ENCODE data around the gene TM9SF1. TPM values are rescaled to one million over a fixed set of nuclear protein-coding genes. Genes with fewer than 3 reads are reported as not detected.

Gene TM9SF1
- total and polyA plus RNA-seq, 2 of the 4 experiments (the other 2 are of a cell fraction): 40.4 to 65.6 TPM

DNA sequence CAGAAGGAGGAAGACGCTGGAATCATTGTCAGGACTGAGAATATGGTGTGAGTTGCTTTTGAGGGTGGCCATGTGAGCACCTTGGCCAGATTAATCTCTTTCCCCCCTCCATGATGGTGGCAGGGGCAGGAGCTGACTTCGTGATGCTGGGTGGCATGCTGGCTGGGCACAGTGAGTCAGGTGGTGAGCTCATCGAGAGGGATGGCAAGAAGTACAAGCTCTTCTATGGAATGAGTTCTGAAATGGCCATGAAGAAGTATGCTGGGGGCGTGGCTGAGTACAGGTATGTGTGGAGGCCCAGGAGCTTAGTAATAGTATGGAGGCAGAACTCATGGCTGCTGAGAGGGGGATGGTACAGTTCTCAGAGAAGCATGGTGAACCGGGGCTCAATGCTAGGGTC, 42.9 kb upstream of the TM9SF1 start:
- Histone ChIP-seq H2AFZ (replicated peaks; ENCODE audit: low read length, poor library complexity) (no peak overlapping the region), H3K56ac (ENCODE audit: extremely low read depth, insufficient read depth, low read length) (no peak overlapping the region), H3K14ac (replicated peaks; ENCODE audit: low read depth, low read length) (no peak overlapping the region), H4K5ac (ENCODE audit: low read depth, low read length) (no peak overlapping the region), H3K27ac (ENCODE audit: insufficient read depth, low read length) (no peak overlapping the region), H3K23ac (ENCODE audit: low read depth, low read length) (no peak overlapping the region), H2BK20ac (ENCODE audit: low read depth, low read length) (no peak overlapping the region), H2BK5ac (ENCODE audit: low read depth, low read length, poor library complexity, severe bottlenecking) (no peak overlapping the region), H3K4me3 (ENCODE audit: insufficient read depth, low read depth, low read length) (no peak overlapping the region), H3K36me3 (ENCODE audit: control insufficient read depth, insufficient read depth, low read length) (peaks cover 44% of the 10 kb centered on the region), H2AK5ac (ENCODE audit: low read depth, low read length) (no peak overlapping the region), H4K8ac (ENCODE audit: low read depth in 2 of 2, low read length in 2 of 2) (no peak overlapping the region), H3K9me1 (ENCODE audit: insufficient read depth, low read length) (peaks cover 27% of the 10 kb centered on the region), H3K4me1 (ENCODE audit: control insufficient read depth, insufficient read depth, low read length) (peaks cover 15% of the 10 kb centered on the region), H4K20me1 (ENCODE audit: insufficient read depth, low read length) (peaks cover 4% of the 10 kb centered on the region), H3K79me1 (ENCODE audit: low read depth in 1 of 2, low read length in 2 of 2) (peaks cover 61 to 85% of the 10 kb centered on the region in 2 experiments), H3K4ac (ENCODE audit: low read depth, low read length) (no peak overlapping the region), H3K9ac (ENCODE audit: low read depth, low read length) (no peak overlapping the region), H3K18ac (ENCODE audit: low read depth, low read length) (no peak overlapping the region), H3K9me3 (ENCODE audit: control insufficient read depth, insufficient read depth, low read length) (no peaks in the 10 kb centered on the region), H2BK15ac (ENCODE audit: low read depth, low read length) (no peak overlapping the region), H3K4me2 (ENCODE audit: low read depth, low read length) (no peak overlapping the region), H3K27me3 (ENCODE audit: control insufficient read depth, insufficient read depth, low read length) (no peaks in the 10 kb centered on the region), H4K91ac (ENCODE audit: insufficient read depth, low read depth, low read length) (no peak overlapping the region), H2BK120ac (ENCODE audit: low read depth, low read length) (no peak overlapping the region), H2AK9ac (replicated peaks; ENCODE audit: low read depth, low read length, poor library complexity) (no peak overlapping the region)
- no peak for DNase-seq
- ATAC-seq (ENCODE audit: low read depth): no peak
- no CpG with 5 or more reads among the region's 5 CpGs for WGBS, 2 experiments (ENCODE audit: extremely low coverage in 2 of 2, insufficient read length in 1 of 2)
- intact Hi-C loops (cut with micrococcal nuclease): no loop called here
- dilution Hi-C loops (cut with HindIII; ENCODE audit: low sequenced_read_pairs, unreplicated experiment): no loop called here
- BruUV-seq (replicated peaks): no TSS peak
- ChIA-PET POLR2A (ENCODE audit: unreplicated experiment) (no interaction called here), CTCF (interaction anchor here (1.2 kb wide), 1 partner anchor 59 kb away, joined by 3 read pairs; no protein-coding TSS in a partner anchor)
- TF ChIP-seq NFE2L2 (IDR thresholded peaks at IDR 0.05; ENCODE audit: low read depth, low read length) (no peak), CEBPB (IDR thresholded peaks at IDR 0.05; ENCODE audit: low read depth, low read length) (no peak), MXI1 (IDR thresholded peaks at IDR 0.05; ENCODE audit: borderline replicate concordance, low read depth, low read length) (no peak), RCOR1 (IDR thresholded peaks at IDR 0.05; ENCODE audit: insufficient replicate concordance, low read length) (no peak), RAD21 (IDR thresholded peaks at IDR 0.05; ENCODE audit: low read length) (no peak), MAFK (IDR thresholded peaks at IDR 0.05; ENCODE audit: low read depth, low read length) (no peak), USF2 (IDR thresholded peaks at IDR 0.05; ENCODE audit: low read depth, low read length) (no peak), MAZ (IDR thresholded peaks at IDR 0.05; ENCODE audit: borderline replicate concordance, low read depth, low read length) (no peak)
- in situ Hi-C loops (cut with MboI; ENCODE audit: low sequenced_read_pairs): loop anchor here (10.0 kb wide), 1 partner anchor 197 kb away; no protein-coding TSS in a partner anchor
